Activated gamma-delta T cell (primary cell): Measurements from ENCODE around the gene SCG2.

Experiments used
- DNase-seq: peaks from one replicate; lab custom pipeline; 2025; lab: John Stamatoyannopoulos, UW

SCG2 gene

DNA sequence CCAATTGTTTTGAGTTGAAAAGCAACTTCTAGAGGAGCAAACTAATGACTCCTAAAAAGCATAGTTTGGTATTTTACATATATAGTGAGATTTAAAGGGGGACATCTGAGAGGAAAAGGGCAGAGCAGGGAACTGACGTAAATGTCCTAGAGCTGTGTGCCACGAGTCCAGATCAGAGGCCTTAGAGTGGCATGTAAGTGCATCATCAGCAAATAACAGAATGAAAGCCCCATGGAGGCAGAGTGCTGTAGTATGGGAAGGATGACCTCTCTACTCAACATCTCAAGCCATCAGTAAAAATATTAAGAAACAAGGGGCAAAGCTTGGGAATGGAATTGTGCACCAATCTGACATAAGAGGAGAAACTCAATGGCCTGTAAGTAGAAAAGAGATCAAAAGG lies 31.4 kb downstream of the SCG2 start:
- DNase-seq, result no peak

DNA sequence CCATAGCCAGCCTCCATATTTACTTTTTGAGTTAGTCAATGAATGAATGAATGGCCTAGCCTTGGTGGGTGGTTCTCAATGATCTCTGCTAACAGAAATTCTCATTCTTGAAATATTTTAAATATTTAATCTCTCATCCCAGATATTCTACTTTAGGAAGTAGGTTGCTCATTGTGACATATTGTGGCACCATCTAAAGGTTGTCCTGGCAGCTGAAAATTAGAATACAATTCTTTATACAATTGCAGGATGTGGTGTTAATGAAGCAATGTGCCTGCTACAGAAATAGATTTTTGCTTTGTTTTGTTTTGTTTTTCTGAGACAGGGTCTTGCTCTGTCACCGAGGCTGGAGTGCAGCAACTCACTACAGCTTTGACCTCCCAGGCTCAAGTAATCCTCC lies 35.8 kb downstream of the SCG2 start:
- DNase-seq, result no peak

DNA sequence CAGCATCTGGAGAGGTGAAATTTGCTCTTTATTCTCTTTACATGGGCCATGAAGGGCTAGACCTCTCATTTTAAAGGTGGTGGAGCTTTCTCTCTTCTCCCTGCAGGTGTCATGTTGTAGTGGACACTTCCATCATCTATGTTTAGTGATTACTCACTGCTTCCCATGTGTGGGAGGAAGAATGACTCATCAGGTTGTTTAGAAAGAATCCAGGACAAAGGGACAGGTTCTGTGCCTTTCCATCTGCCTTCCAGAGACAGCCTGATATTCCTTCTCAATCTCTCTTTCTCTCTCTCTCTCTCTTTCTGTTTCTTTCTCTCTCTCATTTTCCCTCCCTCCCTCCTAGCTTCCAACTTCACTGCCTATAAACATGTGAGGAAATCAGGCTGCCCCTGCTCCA lies 38.7 kb downstream of the SCG2 start:
- DNase-seq, result no peak

DNA sequence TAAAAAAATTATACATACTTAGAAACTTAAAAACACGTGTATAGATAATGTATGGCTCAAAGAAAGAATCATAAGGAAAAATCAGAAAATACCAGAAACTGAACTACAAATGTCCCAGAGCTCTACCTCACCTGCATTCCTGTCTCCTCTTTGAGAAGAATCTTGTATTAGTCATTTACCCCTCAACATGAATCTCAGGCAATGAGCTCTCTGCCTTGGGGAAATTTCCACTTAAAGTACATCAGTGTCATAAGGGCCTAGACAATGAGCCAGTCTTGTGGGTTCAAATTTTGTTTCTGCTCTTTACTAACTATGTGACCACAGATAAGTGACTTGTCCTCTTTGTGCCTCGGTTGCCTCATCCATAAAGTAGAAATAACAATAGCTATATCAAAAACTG lies 40.1 kb downstream of the SCG2 start:
- DNase-seq, result no peak

DNA sequence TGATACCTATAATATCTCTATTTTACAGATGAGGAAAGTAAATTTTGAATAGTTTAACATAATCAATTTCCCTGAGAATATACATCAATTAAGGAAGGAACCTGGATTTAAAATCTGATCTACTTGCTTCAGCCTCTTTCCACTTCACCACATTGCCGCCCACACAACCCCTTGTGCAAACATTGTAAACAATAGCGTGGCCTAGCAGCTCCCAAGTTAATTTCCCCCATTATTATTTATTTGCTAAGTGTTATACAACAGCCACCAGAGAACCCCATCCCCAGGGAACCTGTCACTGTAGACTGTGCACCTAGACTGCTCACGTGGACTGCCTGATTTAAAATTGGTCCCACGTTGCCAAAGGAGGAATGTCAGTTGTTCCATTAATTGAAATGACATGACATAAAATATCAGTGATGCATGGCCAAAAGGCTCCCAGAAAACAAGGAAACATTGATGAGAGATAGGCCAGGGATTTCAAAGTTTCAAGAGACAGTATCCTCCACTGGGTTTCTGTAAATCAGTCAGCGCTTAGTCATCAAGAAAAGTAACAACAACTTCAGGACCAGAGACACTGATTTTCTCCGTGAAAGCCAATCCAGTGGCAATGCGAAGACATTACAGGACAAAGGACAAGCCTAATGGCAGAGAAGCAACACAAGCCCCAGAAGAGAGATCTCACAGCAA lies 41.3 kb downstream of the SCG2 start:
- no peak for DNase-seq

DNA sequence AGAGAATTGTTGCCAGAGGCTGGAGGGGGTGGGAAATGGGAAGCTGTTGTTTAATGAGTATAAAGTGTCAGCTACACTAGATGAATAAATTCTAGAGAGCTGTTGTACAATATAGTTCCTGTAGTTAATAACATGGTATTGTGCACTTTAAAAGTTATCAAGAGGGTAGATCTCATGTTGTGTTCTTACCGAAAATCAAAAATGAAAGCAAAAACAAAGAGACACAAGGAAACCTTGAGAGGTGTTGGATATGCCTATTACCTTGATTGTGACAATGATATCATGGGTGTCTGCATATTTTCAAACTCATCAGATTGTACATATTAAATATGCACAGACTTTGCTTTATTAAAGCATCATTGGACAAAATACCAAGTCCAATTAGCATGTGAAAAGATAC lies 43.2 kb downstream of the SCG2 start:
- no peak for DNase-seq

DNA sequence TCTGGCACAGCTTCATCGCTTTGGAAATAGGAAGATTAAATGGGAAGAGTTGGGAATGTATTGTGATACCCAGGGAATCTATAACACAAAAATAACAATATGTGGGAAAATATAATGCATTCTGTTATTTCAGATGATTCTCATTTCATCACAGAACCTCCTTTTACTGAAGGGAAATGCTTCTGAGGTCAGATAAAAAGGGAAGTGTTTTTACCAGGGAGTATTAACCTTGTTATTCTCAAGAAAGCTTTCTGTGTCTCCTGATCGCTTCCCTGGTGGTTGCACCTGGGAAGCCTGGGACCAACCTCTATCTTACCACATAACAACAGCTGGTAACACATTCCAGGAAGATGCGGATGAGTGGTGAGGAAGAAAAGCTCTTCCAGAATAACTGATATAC lies 47.2 kb downstream of the SCG2 start:
- no peak for DNase-seq

DNA sequence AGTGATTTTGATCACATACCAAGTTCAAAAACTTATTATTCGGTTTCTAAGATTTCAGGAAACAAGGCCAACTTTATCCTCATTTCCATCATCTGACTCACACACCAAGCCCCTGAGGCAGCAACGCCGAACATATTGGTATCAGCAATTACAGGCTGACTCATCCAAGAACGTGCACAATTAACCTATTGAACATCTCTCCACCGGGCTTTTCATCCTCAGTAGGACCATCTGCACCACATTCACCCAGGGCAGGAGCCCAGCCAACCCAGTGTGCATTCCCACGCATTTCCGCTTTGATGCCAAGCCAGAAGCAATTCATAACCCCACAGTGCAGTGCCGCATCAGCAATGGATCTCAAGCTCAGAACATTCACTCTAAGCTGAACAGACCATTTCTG lies 52.9 kb downstream of the SCG2 start:
- no peak for DNase-seq

DNA sequence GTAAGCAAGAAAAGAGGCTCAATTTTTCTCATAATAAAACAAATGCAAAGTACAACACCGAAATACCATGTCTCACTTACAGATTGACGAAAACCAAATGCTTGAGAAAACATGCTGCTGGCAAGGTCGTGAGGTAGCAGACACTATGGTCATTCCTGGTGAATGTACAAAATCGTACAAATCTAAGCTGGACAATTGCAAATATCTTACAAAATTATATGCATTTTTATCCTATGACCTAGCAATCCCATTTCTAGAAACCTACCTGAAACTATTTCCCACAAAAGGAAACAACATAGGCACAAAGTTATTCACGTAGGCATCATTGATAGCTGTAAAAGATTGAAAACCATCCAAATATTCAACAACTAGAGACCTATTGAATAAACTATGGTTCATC lies 54.0 kb downstream of the SCG2 start:
- DNase-seq, result no peak
